ENCODE data around the gene OSBPL6. TPM values are rescaled to one million over a fixed set of nuclear protein-coding genes. Genes with fewer than 3 reads are reported as not detected.
"Not testable (repeated sequence)": the region's sequence is repeated elsewhere in the genome, so short reads cannot be mapped to it uniquely, and the experiment has no call there.

OSBPL6 gene
- total RNA-seq, 2 experiments from 2014 or later, result 2.0 to 2.7 TPM

- CTCF ChIA-PET, result no interaction called here
- POLR2A ChIA-PET, result no interaction called here
Measured at GRCh38 chr2:178195390-178196166, 1.3 kb downstream of the OSBPL6 start.

- POLR2A ChIA-PET, result no interaction called here
- CTCF ChIA-PET, result no interaction called here
Measured at GRCh38 chr2:178197791-178198190, 3.5 kb downstream of the OSBPL6 start.

DNA sequence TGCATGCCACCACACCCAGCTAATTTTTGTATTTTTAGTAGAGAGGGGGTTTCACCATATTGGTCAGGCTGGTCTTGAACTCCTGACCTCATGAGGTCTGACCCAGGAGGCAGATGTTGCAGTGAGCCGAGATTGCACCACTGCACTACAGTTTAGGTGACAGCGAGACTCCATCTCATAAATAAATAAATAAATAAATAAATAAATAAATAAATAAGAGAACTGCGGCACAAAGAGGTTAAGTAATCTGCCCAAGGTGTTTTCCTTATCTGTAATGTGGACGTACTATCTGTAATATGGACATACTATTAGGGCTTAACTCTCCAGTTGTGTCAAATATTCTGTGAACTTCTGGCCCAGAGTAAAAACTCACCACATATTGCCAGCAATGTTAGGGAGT is 4.1 kb downstream of the OSBPL6 start:
- CTCF ChIA-PET, POLR2A ChIA-PET: not testable (repeated sequence)

- ChIA-PET CTCF (no interaction called here), POLR2A (no interaction called here)
Measured at GRCh38 chr2:178199334-178199733, 5.0 kb downstream of the OSBPL6 start.

DNA sequence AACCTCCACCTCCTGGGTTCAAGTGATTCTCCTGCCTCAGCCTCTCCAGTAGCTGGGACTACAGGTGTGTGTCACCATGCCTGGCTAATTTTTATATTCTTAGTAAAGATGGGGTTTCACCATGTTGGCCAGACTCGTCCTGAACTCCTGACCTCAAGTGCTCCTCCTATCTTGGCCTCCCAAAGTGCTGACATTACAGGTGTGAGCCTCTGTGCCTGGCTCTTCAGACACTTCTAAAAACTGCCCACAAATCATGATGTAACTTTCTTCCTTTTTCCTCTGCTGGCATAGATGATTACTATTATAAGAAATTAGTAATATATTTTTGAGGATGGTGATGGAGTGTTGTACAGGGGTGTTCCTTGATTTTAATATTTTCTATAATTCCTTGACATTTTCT is 6.0 kb downstream of the OSBPL6 start:
- CTCF ChIA-PET, result no interaction called here
- POLR2A ChIA-PET, result no interaction called here

DNA sequence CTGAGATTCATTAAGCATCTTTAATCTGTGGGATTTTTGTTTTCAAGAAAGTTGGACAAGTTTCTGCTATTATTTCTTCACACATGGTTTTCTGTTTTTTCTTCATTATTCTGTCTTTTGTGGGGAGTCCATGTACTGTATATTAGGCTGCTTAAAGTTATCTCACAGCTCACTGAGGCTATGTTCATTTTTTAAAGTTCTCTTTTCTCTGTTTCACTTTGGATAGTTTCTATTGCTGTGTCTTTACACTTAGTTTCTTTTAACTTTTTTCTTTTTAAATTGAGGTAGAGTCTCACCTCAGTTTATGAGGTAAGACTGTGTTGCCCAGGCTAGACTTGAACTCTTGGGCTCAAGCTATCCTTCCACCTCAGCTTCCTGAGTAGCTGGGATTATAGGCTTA is 8.6 kb downstream of the OSBPL6 start:
- ChIA-PET CTCF (interaction anchor here (1.0 kb wide), 1 partner anchor 8 kb away, joined by 3 read pairs; no protein-coding TSS in a partner anchor), POLR2A (no interaction called here)

DNA sequence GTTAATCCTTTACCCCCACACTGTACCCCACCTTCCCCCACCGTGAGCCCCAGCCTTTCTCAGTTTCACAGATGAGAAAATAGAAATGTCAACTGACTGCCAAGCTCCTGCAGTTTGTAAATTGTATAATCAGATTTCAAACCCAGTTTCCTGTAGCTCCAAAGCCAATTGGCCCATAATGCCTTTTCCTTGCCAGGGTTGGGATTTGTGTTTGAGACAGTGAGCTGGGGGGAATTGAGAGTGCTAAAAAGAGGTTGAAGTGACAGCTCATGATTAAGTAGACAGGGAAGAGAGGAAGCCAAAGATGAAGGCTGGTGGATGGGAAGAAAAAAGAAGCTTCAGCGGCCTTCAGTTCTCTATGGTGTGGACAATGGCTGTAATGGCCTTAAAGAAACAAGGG is 10.7 kb downstream of the OSBPL6 start:
- ChIA-PET CTCF (no interaction called here), POLR2A (no interaction called here)

GRCh38 chr2:178205853-178206521 is 11.7 kb downstream of the OSBPL6 start:
- ChIA-PET CTCF (no interaction called here), POLR2A (no interaction called here)

GRCh38 chr2:178208336-178208735 is 14.0 kb downstream of the OSBPL6 start:
- ChIA-PET CTCF (no interaction called here), POLR2A (no interaction called here)

DNA sequence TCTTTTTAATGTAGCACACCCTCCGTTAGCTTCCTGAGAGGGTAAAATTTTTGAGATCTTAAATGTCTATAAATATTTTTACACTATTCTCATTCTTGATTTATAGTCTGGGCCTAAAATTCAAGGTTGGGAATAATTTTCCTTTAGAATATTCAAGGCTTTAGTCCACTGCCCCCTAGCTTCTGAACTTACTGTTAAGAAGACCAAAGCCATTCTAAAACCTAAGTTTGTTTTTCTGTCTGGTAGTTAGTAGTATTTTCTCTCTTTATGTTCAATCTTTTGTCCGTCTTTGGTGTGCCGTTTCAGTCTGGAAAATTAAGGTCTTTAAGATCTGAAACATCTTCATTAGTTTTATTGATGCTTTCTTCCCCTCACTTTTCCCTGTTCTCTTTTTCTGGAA is 14.5 kb downstream of the OSBPL6 start:
- CTCF ChIA-PET, result no interaction called here
- POLR2A ChIA-PET, result no interaction called here

GRCh38 chr2:178211460-178211859 is 17.1 kb downstream of the OSBPL6 start:
- ChIA-PET CTCF (no interaction called here), POLR2A (no interaction called here)

DNA sequence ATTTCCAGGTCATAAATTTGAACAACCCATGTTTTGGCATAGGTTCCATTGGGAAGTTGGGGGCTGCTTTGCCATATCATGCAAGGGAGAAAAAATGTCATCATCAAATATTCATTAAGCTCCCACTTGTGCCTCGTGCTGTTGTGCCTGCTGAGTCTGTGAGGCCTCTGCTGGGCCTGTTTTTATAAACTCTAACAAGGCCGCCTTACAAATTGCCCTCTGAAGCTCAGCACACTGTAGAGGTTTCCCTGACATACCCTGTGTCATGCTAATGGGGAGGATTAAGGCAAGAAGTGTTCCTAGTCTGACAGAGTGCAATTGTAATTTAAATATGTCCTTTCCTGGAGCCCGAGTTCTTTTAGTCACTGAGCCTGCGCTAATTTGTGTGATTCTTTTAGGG is 17.6 kb downstream of the OSBPL6 start:
- ChIA-PET POLR2A (no interaction called here), CTCF (no interaction called here)

DNA sequence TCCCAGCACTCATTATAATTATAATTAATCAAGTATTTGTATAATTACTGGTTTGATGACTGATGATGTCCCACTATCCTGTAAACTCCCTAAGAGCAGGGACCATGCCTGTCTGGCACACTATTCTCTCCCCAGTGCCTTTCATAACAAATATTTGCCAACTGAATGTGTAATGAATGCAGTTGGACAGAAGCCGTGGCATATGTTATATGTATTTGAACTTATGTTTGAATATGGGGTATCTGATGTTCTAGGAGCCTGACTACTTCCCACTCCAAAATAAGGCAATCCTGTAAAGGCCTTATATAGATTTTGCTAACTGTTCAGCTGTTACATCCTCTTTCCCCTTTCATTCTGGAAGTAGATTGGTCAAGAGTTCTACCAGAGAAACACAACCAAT is 19.7 kb downstream of the OSBPL6 start:
- POLR2A ChIA-PET, result no interaction called here

DNA sequence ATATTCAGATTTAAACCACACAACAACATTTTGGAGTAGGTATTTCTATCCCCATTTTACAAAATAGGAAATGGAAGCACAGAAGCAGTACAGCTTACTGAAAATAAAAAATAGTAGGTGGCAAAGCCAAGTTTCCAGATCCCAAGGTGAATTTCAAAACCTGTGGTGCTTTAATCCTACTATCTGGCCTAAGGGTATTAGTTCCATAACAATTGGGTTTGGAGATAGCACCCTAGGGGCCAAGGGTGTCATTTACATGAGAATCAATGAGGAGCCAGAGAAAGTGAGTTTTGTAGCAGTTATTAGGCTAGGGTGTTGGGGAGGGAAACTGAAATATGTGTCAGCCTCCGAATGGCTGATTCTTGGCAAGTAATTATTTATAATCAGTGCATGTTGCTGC is 24.9 kb downstream of the OSBPL6 start:
- POLR2A ChIA-PET, result no interaction called here
- CTCF ChIA-PET, result no interaction called here

More for the DNA sequence above, 19.7 kb downstream of the OSBPL6 start:
- CTCF ChIA-PET, result no interaction called here

- CTCF ChIA-PET, result no interaction called here
- POLR2A ChIA-PET, result no interaction called here
Measured at GRCh38 chr2:178220814-178221213, 26.5 kb downstream of the OSBPL6 start.

DNA sequence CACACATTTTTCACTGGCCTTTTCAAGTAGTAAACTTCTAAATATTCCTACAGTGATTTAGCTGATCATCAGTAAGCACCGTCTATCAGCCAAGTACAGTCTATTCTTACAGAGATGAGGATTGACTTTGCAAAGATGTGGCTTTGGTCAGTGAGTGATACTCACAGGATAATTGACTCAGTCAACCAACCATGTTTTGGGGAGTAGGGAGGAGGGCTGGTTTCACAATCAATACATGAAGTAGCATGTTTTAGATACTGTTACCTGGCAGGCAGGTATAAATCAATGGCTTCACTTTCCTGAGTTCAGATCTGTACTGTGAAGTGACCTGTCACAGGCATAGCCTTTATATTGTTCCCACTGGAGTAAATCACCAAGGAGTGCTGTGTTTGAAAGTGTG is 27.2 kb downstream of the OSBPL6 start:
- POLR2A ChIA-PET, result no interaction called here
- CTCF ChIA-PET, result no interaction called here

GRCh38 chr2:178223806-178224205 is 29.5 kb downstream of the OSBPL6 start:
- ChIA-PET POLR2A (no interaction called here), CTCF (no interaction called here)

GRCh38 chr2:178225006-178225805 is 30.9 kb downstream of the OSBPL6 start:
- CTCF ChIA-PET, result no interaction called here

GRCh38 chr2:178227187-178227586 is 32.9 kb downstream of the OSBPL6 start:
- ChIA-PET CTCF (no interaction called here), POLR2A (no interaction called here)

More at GRCh38 chr2:178225006-178225805, 30.9 kb downstream of the OSBPL6 start:
- POLR2A ChIA-PET, result no interaction called here

GRCh38 chr2:178229927-178230326 is 35.6 kb downstream of the OSBPL6 start:
- CTCF ChIA-PET, result no interaction called here
- POLR2A ChIA-PET, result no interaction called here

DNA sequence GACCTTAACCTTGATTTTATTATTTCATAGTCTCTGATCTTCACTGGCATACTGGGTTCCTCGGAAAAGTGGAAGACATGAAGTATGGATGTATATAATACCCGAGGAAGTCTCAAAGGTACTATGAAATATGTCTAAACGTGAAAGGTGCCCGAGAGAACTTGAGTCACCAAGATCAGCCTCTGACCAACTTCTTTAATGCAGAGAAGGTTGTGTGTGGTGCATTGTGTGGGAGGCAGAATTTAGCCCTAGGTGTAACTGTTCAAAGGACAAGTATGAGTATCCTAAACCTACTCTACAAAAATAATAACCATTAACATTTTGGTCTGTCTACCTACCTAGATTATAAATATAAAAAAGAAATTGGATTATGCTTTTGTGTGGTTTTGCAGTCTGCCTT is 36.1 kb downstream of the OSBPL6 start:
- ChIA-PET POLR2A (no interaction called here), CTCF (no interaction called here)
